ENCODE results near the gene FAM219A.

DNA sequence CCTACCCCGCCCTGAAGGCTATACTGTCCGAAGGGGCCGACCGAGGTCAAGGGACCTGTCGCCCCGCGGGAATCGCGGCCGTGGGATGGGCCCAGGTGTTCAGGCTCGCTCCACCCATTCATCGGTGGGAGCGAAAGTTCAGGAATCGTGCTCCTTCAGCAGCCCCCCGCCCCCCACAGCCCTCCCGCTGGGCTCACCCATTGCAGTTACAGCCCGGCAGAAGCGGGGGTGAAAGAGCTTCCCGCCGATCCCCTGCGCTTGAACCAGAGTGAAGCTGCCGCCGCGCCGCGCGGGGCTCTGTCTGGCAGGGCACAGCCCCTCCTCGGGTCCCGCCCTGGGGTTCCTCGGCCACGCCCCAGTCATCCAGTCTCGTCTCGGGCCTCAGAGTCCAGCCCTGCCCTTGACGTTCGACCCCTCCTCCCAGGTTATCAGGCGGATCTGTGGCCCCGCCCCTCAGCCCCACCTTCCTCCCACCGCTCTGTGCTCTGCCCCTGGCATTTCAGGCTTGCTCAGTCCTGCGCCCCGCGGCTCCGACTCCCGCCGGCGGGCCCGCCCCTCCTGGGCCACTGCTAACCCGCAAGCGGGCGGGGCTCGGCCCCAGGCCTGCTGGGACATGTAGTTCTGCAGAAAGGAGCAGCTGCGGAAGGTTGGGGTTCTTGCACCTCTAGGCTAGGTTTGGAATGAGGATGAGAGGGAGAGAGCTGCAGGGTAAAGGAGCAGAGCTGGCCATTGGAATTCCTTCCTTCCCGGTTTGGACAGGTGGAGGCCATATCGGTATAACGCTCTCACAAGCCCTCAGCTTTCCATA lies 81.6 kb downstream of the FAM219A start, which contains the start of gene MYORG:
- TF ChIP-seq EZH2 (IDR thresholded peaks at IDR 0.05; ENCODE audit: borderline replicate concordance, low read length): no peak
- TF ChIP-seq, protein P1, sequence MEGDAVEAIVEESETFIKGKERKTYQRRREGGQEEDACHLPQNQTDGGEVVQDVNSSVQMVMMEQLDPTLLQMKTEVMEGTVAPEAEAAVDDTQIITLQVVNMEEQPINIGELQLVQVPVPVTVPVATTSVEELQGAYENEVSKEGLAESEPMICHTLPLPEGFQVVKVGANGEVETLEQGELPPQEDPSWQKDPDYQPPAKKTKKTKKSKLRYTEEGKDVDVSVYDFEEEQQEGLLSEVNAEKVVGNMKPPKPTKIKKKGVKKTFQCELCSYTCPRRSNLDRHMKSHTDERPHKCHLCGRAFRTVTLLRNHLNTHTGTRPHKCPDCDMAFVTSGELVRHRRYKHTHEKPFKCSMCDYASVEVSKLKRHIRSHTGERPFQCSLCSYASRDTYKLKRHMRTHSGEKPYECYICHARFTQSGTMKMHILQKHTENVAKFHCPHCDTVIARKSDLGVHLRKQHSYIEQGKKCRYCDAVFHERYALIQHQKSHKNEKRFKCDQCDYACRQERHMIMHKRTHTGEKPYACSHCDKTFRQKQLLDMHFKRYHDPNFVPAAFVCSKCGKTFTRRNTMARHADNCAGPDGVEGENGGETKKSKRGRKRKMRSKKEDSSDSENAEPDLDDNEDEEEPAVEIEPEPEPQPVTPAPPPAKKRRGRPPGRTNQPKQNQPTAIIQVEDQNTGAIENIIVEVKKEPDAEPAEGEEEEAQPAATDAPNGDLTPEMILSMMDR (IDR thresholded peaks at IDR 0.05; ENCODE audit: low read length): no peak

Data from OCI-LY1 (cell line).